G401.6 (cell line): ENCODE measurements around the gene CFAP53.
A peak's percentile ranks its signal among the peaks of the same experiment; 100 is the strongest.
"Not testable (repeated sequence)": the region's sequence is repeated elsewhere in the genome, so short reads cannot be mapped to it uniquely, and the experiment has no call there.

ENCODE experiments used
- FAIRE-seq: peaks from 2 replicates; lab custom pipeline; 2012; peaks lifted over from hg19 to GRCh38; lab: Jason Lieb, UNC

The CFAP53 gene

DNA sequence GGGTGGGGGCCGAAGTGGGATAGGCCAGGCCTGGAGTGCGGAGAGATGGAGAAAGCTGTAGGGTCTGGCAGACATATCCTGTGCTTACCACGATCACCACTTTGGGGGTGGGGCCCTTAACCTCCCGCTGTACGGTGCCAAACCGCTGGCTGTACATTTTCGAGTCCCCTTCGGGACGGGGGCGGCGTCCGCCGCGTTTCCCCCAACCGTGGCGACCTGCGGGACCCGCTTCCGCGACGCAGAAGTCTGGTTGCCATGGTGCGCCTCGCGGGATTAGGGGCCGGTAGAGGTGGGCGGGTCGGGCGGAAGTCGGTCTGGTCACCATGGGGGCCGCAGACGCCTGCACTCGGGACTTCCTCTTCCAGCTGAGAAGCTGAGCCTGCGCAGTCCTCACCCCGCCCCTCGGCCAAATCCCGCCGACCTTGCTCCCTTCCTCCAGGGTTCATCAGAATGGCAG is at the start of gene CFAP53:
CFAP53 (minus strand) TSS at position 248 of the 457 bp plus-strand sequence; CDS start at position 157, 91 bp downstream.
- peak; percentile 89 for FAIRE-seq

- no peak for FAIRE-seq
These were observed 49.0 kb upstream of the CFAP53 start for GRCh38 chr18:50315100-50315871.

DNA sequence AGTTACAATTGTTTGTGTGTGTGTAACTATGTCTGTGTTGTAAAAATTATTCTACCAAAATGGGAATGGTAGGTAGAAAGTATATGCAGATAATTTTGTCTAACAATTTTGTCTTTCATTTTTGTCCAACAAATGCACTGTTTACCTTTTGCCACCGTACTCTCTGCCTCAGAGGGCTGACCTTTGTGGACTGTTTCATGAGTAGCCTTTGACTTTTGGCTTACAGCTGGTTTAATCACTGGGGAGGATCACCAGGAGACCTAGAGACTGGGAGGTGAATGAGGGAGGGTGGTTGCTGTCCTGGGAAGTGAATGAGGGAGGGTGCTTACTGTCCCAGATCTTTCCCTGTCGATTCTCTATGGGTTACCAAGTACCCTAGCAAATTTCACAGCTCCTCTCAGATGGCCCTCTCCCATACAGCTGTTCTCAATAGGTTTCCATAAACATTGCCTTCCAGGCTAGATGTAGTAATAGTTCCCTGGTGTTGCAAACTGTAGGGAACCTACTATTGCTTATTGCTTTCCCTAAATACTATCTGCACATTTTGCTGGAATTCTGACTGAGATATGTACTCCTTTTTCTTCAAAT is 47.7 kb upstream of the CFAP53 start:
- FAIRE-seq: no peak

DNA sequence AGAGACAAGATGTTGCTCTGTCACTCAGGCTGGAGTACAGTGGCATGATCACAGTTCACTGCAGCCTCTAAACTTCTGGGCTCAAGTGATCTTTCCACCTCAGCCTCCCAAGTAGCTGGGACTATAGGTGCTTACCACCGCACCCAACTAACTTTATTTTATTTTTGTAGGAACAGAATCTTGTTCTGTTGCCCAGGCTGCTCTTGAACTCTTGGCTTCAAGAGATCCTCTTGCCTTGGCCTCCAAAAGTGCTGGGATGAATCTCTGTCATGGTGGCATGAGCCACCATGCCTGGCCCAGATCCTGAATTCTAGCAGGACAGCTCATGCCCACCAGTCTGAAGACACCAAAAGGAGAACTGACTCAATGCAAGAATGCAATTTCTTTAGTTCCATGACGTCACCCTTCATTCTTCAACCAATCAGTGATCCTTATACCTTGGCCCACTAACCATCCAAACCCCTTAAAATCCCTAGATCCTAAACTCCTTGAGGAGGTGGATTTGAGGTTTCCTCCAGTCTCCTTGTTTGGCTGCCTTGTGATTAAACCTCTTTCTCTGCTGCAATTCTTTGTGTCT is 46.8 kb upstream of the CFAP53 start:
- FAIRE-seq: no peak

DNA sequence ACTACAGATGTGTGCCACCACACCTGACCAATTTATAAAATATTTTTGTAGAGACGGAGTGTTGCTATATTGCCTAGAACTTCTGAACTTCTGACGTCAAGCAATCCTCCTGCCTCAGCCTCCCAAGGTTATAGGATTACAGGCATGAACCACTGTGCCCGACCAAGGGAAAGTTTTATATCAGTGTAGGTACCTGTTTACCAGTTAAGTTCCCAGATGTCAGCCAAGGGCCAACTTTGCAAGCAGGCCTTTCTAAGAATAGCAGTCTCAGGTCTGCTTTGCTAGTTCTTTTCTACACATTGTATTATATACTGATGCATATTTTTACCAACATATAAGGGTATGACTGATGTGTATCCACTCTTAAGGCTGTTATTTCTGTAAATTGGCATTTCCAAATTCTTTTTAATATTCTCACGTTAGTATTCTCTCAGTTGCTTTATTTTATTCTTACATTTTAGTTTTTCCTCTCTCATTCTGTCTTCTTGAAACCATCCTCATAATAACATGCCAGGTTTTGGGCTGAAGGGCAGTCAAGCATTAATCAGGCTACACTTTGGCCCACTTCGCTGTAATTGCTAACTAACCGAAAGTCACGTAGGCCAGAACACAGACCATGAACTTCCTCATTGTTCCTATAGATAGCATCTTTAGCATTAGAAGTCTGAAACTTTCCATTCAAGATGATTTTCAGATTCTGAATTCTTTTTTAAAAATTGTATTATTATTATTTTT is 46.2 kb upstream of the CFAP53 start:
- no peak for FAIRE-seq

DNA sequence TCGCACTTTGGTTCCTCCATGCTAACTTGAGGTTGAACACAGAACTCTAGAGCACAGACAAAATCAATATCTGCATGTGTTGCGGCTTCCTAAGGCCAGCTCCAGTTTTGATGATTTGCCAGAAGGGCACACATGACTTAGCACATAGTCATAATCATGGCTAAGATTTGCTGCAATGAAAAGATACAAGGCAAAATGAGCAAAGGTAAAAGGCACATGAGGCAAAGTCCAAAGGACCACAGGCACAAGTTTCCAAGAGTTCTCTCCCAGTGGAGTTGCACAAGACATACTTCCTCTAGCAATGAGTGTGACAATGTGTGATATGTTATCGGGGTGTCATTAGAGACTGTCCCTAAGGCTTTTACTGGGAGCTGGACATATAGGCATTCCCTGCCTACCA is 45.4 kb upstream of the CFAP53 start:
- no peak for FAIRE-seq

DNA sequence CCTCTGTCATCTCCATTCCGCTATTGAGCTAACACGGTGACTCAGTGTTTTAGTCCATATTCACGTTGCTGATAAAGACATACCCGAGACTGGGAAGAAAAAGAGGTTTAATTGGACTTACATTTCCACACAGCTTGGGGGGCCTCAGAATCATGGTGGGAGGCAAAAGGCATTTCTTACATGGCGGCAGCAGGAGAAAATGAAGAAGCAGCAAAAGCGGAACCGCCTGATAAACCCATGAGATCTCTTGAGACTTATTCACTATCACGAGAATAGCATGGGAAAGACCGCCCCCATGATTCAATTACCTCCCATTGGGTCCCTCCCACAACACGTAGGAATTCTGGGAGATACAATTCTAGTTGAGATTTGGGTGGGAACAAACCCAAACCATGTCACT is 43.8 kb upstream of the CFAP53 start:
- no peak for FAIRE-seq

DNA sequence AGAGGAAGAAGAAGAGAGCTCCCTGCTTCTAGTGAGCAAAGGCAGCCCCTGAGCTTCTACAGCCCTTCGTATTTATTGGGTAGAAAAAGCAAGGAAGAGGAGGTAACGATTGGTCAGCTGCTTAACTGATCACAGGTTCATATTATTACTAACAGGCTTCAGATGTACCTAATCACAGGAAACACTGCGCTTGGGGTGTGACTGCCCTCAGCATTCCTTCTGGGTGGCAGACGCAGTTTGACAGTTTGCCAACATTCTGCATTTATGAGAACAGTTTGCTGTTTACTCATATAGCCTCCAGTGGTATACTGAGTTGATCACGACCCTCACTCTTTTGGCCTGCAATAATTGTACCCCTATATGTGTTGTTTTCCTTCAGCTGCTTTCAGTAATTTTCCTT is 42.6 kb upstream of the CFAP53 start:
- not testable (repeated sequence) for FAIRE-seq

DNA sequence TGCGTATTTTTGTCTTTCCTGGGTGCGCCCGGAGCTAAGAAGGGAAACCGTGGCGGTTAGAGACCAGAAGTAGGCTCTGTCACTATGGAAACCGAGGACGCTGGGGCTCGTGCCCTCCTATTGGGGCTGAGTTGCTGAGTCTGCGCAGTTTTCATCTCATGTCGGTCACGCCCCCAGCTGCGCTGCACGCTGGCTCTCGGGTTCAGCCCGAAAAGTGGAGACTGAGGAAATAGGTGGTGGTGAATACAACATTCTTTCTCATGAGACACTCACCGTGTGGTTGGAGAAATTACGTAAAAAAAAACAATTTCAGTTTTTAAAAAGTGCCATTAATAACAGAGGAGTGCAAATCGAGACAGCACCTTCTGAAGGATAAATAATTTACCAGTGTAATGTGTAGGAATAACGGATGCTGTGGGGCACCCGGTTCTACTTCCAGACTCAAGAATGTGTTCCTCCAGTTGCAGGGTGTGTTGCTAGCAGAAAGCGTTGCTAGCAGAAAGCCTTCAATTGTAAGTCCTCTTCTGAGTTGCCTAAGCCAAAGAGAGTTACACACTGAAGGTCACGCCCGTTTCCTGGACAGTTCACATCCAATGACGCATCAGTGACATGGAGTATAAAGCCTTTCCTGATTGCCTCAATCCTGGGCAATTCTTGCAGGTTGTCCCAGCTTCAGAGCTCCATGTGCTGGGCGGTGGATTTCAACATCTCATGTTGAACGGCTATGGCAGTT is 41.6 kb upstream of the CFAP53 start:
- no peak for FAIRE-seq

DNA sequence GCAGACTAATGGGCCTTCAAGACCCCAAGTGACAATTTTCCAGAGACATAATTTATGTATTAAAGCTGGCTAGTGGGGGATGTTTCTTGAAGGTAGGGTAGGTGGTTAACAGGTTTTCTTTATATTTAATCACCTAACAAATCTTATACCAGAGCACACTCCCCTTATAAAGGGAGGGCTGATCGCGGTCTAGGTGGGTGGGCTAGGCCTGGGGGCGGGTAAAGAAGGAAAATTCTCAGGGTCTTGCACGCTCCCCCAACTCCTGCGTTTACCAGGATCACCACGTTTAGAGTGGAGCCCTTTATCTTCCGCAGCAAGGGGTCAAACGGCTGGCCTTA is 41.1 kb upstream of the CFAP53 start:
- no peak for FAIRE-seq

DNA sequence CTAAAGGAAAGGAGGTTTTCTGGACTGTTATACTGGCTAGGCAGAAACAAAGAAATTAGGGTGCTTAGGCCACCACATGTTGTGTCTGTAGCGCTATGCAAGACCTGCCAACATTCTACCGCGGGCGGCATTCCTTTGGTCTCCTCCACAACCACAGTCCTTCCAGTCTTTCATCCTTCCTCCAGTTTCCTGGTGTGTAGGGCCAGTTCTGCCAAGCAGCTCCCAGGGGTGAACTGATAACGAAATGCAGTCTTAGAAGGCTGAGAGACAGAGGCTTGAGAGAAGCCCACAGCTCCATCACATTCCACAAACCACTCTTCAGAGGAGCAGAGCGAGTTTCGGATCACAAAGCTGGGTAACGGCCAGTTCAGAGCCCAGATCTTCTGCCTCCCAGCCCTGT is 40.6 kb upstream of the CFAP53 start:
- no peak for FAIRE-seq

GRCh38 chr18:50301074-50301473 is 34.8 kb upstream of the CFAP53 start:
- no peak for FAIRE-seq

- no peak for FAIRE-seq
These were observed 33.5 kb upstream of the CFAP53 start for GRCh38 chr18:50299626-50300388.

DNA sequence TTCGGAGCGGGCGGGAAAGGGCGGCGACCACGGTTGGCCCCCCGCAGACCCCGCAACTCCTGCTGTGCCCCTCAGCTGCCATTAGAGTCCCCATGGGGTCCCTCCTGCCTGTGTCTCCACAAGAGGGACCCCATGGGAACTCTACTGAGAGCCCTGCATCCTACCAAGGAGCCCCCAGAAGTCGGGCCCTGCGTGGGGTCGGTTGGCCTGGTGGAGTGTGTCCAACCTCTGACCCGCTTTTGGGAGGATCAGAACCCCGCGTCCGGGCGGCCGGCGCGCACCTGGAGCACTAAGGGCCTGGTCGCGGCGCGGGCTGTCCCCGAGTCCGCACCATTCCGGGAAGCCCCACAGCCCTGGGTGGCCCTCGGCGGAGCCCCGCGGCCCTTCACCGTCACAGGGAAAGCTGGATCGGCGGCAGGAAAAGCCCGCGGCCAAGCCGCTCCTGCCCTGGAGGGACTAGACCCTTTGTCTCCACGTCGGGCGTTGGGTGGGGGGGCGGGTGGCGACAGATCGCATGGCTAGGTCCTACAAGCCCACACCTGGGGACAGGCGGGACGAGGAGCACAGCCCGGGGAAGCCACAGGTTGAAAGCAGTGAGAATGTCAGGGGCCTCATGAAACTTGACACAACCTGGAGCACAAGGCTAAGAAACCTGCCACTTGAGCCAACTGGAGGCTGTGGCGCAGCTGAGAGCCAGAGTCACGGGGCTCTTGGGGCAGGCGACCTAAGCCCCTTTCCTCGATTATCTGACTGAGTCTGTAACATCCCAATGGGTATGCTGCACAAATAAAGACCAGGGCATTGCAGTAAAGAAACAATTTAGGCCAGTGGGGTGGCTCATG is 32.4 kb upstream of the CFAP53 start:
- FAIRE-seq: no peak

GRCh38 chr18:50297621-50298442 is 31.5 kb upstream of the CFAP53 start:
- no peak for FAIRE-seq

DNA sequence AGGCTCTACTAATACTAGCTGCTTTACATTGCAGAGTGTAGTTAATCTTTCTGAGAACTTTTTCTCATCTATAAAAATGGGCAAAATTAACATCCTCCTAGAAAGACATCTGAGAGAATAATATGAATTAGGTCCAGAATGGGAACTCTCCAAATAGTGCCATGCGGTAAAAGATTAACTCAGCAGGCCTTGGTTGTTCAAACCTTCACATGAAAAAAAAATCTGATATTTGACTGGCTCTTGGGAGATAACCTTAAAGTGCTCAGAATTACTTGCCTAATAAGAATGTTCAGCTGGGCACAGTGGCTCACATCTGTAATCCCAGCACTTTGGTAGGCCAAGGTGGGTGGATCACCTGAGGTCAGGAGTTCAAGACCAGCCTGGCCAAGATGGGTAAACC is 26.7 kb upstream of the CFAP53 start:
- FAIRE-seq: no peak

GRCh38 chr18:50289108-50289443 is 22.8 kb upstream of the CFAP53 start:
- no peak for FAIRE-seq

DNA sequence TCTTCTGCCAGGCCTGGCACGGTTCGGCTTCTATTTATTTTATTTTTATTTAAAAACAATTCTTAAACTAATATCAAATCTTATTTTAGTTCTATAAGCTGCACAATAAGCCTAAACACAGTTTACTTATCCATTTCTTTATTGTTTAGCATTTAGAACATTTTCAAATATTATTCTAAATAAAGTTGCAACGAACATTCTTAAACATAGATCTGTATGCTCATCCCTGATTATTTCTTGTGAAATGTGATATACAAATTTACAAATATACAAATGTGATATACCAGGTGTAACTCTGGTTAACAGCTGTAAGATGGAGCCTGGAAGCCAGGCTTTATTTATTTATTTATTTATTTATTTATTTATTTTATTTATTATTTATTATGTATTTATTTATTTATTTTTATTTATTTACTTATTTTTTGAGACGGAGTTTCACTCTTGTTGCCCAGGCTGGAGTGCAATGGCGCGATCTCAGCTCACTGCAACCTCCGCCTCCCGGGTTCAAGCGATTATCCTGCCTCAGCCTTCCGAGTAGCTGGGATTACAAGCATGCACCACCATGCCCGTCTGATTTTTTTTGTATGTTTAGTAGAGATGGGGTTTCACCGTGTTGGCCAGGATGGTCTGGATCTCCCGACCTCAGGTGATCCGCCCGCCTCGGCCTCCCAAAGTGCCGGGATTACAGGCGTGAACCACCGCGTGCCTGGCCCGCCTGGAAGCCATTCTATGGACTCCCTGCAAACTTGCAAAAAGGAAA is 22.2 kb upstream of the CFAP53 start:
- not testable (repeated sequence) for FAIRE-seq
